Measurements from ENCODE around the gene MINK1. TPM values are rescaled to one million over a fixed set of nuclear protein-coding genes. Genes with fewer than 3 reads are reported as not detected.

The MINK1 gene
- total RNA-seq, 2 experiments from 2014 or later = 67.5 to 79.3 TPM

- H3K4me1 Mint-ChIP-seq (ENCODE audit: low read depth) = no peaks in the 10 kb centered on the region
- DNase-seq = no peak
- peaks cover 17% of the 10 kb centered on the region for H3K36me3 Mint-ChIP-seq
- ChIA-PET POLR2A (no interaction called here), CTCF (interaction anchor here (0.6 to 1.8 kb wide), 2 partner anchors 13 to 75 kb away, joined by 3 to 6 read pairs; partner anchors contain the start of gene C17orf107)
- intact Hi-C loops (cut with micrococcal nuclease) = loop anchor here (10.0 kb wide), 1 partner anchor 52 kb away; the partner anchor contains the start of gene MINK1
- no peak overlapping the region for H3K27ac Mint-ChIP-seq
- H3K4me3 Mint-ChIP-seq = no peak overlapping the region
- no peaks in the 10 kb centered on the region for H3K27me3 Mint-ChIP-seq
- H3K9me3 Mint-ChIP-seq = no peaks in the 10 kb centered on the region
These were observed 53.7 kb downstream of the MINK1 start for GRCh38 chr17:4886830-4887229.

- CTCF ChIA-PET = interaction anchor here (1.5 to 2.6 kb wide), 6 partner anchors 10 to 321 kb away, joined by 3 to 13 read pairs (median 5); partner anchors contain the start of genes C17orf107, CHRNE and VMO1
- POLR2A ChIA-PET = no interaction called here
- Mint-ChIP-seq H3K27me3 (no peaks in the 10 kb centered on the region), H3K27ac (no peak overlapping the region), H3K36me3 (peaks cover 17% of the 10 kb centered on the region), H3K4me3 (no peak overlapping the region), H3K9me3 (no peaks in the 10 kb centered on the region), H3K4me1 (ENCODE audit: low read depth) (no peaks in the 10 kb centered on the region)
- intact Hi-C loops (cut with micrococcal nuclease) = loop anchor here (10.0 kb wide), 1 partner anchor 53 kb away; the partner anchor contains the start of gene MINK1
- DNase-seq = no peak
These were observed 54.4 kb downstream of the MINK1 start for GRCh38 chr17:4887581-4887980.

DNA sequence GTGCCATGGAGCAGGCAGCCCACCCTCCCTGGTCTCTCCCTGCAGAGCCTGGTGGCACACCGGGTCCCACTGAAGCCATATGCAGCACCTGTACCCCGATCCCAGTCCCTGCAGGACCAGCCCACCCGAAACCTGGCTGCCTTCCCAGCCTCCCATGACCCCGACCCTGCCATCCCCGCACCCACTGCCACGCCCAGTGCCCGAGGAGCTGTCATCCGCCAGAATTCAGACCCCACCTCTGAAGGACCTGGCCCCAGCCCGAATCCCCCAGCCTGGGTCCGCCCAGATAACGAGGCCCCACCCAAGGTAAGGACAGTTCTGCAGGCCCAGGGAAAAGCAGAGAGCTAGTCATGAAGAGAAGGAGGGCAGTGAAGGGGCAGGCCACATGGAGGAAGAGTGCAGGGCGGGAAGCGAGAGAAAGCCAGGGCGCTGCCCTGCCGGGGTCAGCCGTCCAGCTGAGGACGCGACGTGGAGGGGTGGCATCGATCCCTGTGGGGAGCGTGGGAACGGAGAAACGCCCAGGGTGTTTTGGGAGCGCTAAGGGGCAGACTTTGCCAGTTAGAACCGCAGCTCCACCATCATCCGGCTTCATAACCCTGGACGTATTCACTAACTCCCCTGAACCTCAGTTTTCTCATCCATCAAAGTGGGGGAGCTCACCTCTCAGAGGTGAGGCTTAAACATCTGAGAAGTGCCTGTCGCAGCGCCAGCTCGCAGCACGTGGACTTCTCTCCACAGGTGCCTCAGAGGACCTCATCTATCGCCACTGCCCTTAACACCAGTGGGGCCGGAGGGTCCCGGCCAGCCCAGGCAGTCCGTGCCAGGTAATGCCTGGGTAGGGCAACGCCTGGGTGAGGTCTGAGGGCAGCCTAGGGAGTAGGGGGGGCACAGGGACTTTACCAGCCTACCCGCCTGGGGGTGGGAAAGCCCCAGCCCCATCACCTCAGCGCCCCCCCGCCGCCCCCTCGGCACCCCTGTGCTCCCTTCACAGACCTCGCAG lies 58.6 kb downstream of the MINK1 start:
- Mint-ChIP-seq H3K4me1 (ENCODE audit: low read depth) (no peaks in the 10 kb centered on the region), H3K4me3 (no peak overlapping the region), H3K27ac (no peak overlapping the region), H3K36me3 (peaks cover 19% of the 10 kb centered on the region), H3K27me3 (no peaks in the 10 kb centered on the region), H3K9me3 (no peaks in the 10 kb centered on the region)
- POLR2A ChIA-PET = interaction anchor here (1.1 kb wide), 1 partner anchor 102 kb away, joined by 3 read pairs; no protein-coding TSS in a partner anchor
- intact Hi-C loops (cut with micrococcal nuclease) = no loop called here
- DNase-seq = no peak
- CTCF ChIA-PET = interaction anchor here (0.7 to 1.2 kb wide), 4 partner anchors 11 to 102 kb away, joined by 3 to 6 read pairs (median 4); partner anchors contain the start of gene CHRNE

DNA sequence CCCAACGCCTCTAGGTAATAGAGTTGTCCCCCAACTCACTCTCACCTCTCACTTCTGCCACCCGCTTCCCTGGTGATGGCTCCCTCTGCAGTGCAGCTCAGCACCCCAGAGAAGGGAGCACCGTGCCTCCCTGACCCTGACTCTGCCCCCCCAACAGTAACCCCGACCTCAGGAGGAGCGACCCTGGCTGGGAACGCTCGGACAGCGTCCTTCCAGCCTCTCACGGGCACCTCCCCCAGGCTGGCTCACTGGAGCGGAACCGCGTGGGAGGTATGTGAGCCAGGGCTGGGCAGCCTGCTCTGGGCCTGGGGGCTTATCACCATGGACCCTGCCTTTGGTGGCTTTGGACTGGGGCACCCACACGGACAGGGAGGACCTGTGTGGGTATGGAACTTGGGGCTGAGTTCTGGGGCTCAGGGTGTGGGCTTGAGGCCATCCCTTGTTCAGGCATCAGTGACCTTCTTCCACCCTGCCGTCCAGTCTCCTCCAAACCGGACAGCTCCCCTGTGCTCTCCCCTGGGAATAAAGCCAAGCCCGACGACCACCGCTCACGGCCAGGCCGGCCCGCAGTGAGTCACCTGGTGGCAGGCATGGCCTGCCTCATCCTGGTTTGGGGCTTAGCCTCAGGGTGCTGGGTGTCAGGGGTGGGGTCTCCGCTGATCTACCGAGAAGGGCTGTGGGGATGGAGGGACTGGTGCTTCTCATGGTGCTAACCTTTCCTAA lies 59.5 kb downstream of the MINK1 start:
- H3K36me3 Mint-ChIP-seq = peaks cover 17% of the 10 kb centered on the region
- POLR2A ChIA-PET = no interaction called here
- intact Hi-C loops (cut with micrococcal nuclease) = no loop called here

DNA sequence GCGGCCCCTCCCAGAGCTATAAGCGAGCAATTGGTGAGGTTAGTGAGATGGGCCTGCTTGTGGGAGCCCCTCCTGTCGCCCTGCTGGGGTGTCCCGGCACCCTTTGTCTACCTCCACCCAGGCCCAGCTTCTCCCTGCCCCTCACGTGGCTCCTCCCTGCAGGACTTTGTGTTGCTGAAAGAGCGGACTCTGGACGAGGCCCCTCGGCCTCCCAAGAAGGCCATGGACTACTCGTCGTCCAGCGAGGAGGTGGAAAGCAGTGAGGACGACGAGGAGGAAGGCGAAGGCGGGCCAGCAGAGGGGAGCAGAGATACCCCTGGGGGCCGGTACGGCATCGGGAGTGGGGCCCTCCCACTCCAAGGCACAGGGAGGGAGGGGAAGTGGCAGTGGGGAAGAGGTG lies 60.1 kb downstream of the MINK1 start:
- DNase-seq = no peak
- POLR2A ChIA-PET = no interaction called here
- no peaks in the 10 kb centered on the region for H3K9me3 Mint-ChIP-seq
- no peak overlapping the region for H3K4me3 Mint-ChIP-seq
- no peak overlapping the region for H3K27ac Mint-ChIP-seq
- peaks cover 17% of the 10 kb centered on the region for H3K36me3 Mint-ChIP-seq
- intact Hi-C loops (cut with micrococcal nuclease) = no loop called here
- peaks cover under 1% of the 10 kb centered on the region for H3K4me1 Mint-ChIP-seq (ENCODE audit: low read depth)
- no peaks in the 10 kb centered on the region for H3K27me3 Mint-ChIP-seq
- CTCF ChIA-PET = no interaction called here

More for the DNA sequence above, 59.5 kb downstream of the MINK1 start:
- DNase-seq = no peak
- no peaks in the 10 kb centered on the region for H3K27me3 Mint-ChIP-seq
- CTCF ChIA-PET = interaction anchor here (0.7 kb wide), 1 partner anchor 10 kb away, joined by 3 read pairs; the partner anchor contains the start of gene CHRNE
- no peaks in the 10 kb centered on the region for H3K9me3 Mint-ChIP-seq
- H3K4me1 Mint-ChIP-seq (ENCODE audit: low read depth) = no peaks in the 10 kb centered on the region
- H3K4me3 Mint-ChIP-seq = no peak overlapping the region
- H3K27ac Mint-ChIP-seq = no peak overlapping the region

DNA sequence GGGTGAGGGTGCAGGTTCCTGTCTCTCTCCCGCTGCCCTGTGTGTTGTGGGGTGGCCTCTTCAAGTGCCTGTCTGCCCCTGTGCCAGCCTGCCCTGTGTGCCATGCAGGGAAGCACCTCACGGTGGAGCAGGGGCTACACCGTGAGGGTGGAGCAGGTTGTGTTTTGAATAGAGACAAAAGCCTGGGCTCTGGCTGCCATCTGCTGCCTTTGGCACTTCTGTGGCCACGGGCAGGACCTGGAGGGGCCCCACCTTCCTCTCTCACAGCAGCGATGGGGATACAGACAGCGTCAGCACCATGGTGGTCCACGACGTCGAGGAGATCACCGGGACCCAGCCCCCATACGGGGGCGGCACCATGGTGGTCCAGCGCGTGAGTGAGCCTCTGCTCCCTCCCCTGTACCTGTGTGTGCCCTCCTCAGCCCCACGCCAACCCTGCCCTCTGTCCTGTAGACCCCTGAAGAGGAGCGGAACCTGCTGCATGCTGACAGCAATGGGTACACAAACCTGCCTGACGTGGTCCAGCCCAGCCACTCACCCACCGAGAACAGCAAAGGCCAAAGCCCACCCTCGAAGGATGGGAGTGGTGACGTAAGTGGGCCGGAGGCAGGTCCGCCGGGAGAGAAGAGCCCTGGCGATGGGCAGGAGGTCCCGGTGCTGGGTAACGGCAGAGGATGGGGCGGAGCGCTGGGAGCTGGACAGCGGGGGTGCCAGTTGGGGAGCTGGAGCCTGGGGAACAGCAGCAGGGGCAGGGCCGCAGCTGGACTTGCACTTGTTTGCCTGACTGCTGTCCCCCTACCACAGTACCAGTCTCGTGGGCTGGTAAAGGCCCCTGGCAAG lies 60.8 kb downstream of the MINK1 start:
- Mint-ChIP-seq H3K9me3 (no peaks in the 10 kb centered on the region), H3K27ac (no peak overlapping the region), H3K4me1 (ENCODE audit: low read depth) (peaks cover 6% of the 10 kb centered on the region), H3K36me3 (peaks cover 17% of the 10 kb centered on the region), H3K4me3 (no peak overlapping the region), H3K27me3 (no peaks in the 10 kb centered on the region)
- intact Hi-C loops (cut with micrococcal nuclease) = no loop called here
- CTCF ChIA-PET = interaction anchor here (0.7 to 0.8 kb wide), 2 partner anchors 10 to 19 kb away, joined by 3 read pairs; no protein-coding TSS in a partner anchor
- POLR2A ChIA-PET = no interaction called here
- no peak for DNase-seq

- no peaks in the 10 kb centered on the region for H3K9me3 Mint-ChIP-seq
- peaks cover 1% of the 10 kb centered on the region for H3K27me3 Mint-ChIP-seq
- no peak overlapping the region for H3K27ac Mint-ChIP-seq
- H3K4me3 Mint-ChIP-seq = no peak overlapping the region
- peaks cover 13% of the 10 kb centered on the region for H3K4me1 Mint-ChIP-seq (ENCODE audit: low read depth)
- POLR2A ChIA-PET = no interaction called here
- DNase-seq = no peak
- CTCF ChIA-PET = interaction anchor here (0.8 kb wide), 1 partner anchor 20 kb away, joined by 3 read pairs; no protein-coding TSS in a partner anchor
- H3K36me3 Mint-ChIP-seq = peaks cover 16% of the 10 kb centered on the region
- intact Hi-C loops (cut with micrococcal nuclease) = no loop called here
These were observed 62.0 kb downstream of the MINK1 start for GRCh38 chr17:4895121-4895520.

DNA sequence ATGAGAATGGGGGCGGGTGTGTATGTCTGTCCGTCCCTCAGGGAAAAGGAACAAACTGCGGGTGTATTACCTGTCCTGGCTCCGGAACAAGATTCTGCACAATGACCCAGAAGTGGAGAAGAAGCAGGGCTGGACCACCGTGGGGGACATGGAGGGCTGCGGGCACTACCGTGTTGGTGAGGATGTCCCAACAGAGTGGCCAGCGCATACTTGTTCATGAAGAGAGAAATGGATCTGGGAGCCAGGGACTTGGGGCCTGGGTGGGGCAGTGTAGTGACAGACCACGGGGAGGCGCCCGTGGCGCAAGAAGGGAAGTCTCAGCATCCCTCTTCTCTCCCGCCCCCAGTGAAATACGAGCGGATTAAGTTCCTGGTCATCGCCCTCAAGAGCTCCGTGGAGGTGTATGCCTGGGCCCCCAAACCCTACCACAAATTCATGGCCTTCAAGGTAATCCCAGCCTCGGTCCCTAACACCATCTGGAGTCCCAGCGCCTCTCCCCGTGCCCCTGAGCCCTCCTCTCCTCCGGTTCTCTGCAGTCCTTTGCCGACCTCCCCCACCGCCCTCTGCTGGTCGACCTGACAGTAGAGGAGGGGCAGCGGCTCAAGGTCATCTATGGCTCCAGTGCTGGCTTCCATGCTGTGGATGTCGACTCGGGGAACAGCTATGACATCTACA lies 62.7 kb downstream of the MINK1 start:
- H3K36me3 Mint-ChIP-seq = peaks cover 14% of the 10 kb centered on the region
- H3K27ac Mint-ChIP-seq = no peak overlapping the region
- POLR2A ChIA-PET = no interaction called here
- CTCF ChIA-PET = interaction anchor here (1.0 kb wide), 1 partner anchor 105 kb away, joined by 3 read pairs; no protein-coding TSS in a partner anchor
- peaks cover 16% of the 10 kb centered on the region for H3K4me1 Mint-ChIP-seq (ENCODE audit: low read depth)
- peaks cover 1% of the 10 kb centered on the region for H3K27me3 Mint-ChIP-seq
- H3K4me3 Mint-ChIP-seq = no peak overlapping the region
- intact Hi-C loops (cut with micrococcal nuclease) = no loop called here
- no peaks in the 10 kb centered on the region for H3K9me3 Mint-ChIP-seq
- DNase-seq = no peak

- Mint-ChIP-seq H3K4me1 (ENCODE audit: low read depth) (peaks cover 19% of the 10 kb centered on the region), H3K27me3 (peaks cover 1% of the 10 kb centered on the region), H3K27ac (no peak overlapping the region), H3K36me3 (peaks cover 14% of the 10 kb centered on the region), H3K4me3 (no peak overlapping the region), H3K9me3 (no peaks in the 10 kb centered on the region)
- ChIA-PET CTCF (interaction anchor here (1.0 kb wide), 1 partner anchor 106 kb away, joined by 3 read pairs; no protein-coding TSS in a partner anchor), POLR2A (no interaction called here)
- intact Hi-C loops (cut with micrococcal nuclease) = no loop called here
- DNase-seq = no peak
These were observed 63.4 kb downstream of the MINK1 start for GRCh38 chr17:4896332-4897197.

- CTCF ChIA-PET = interaction anchor here (1.0 to 1.4 kb wide), 3 partner anchors 9 to 107 kb away, joined by 3 to 4 read pairs (median 3); no protein-coding TSS in a partner anchor
- Mint-ChIP-seq H3K27ac (no peak overlapping the region), H3K36me3 (peaks cover 14% of the 10 kb centered on the region)
These were observed 64.1 kb downstream of the MINK1 start for GRCh38 chr17:4897198-4897687.

More at GRCh38 chr17:4897198-4897687, 64.1 kb downstream of the MINK1 start:
- intact Hi-C loops (cut with micrococcal nuclease) = no loop called here
- Mint-ChIP-seq H3K9me3 (no peaks in the 10 kb centered on the region), H3K27me3 (peaks cover 1% of the 10 kb centered on the region), H3K4me3 (no peak overlapping the region), H3K4me1 (ENCODE audit: low read depth) (peaks cover 21% of the 10 kb centered on the region)
- DNase-seq = no peak
- POLR2A ChIA-PET = no interaction called here
